GM20000 (cell line): ENCODE data around the gene NSD2.
A peak's percentile ranks its signal among the peaks of the same experiment; 100 is the strongest.

Experiments used
- DNase-seq: peaks from one replicate; pipeline ENCODE4 v3.0.0; 2012; ENCODE audit warnings: low spot score
- TF ChIP-seq, protein P1 (sequence below): IDR thresholded peaks from 2 replicates; pipeline ENCODE4 v1.5.1; 2012; ENCODE audit warnings: mild to moderate bottlenecking, control low read depth; ENCODE audit errors: extremely low read depth, missing control alignments

Gene NSD2

DNA sequence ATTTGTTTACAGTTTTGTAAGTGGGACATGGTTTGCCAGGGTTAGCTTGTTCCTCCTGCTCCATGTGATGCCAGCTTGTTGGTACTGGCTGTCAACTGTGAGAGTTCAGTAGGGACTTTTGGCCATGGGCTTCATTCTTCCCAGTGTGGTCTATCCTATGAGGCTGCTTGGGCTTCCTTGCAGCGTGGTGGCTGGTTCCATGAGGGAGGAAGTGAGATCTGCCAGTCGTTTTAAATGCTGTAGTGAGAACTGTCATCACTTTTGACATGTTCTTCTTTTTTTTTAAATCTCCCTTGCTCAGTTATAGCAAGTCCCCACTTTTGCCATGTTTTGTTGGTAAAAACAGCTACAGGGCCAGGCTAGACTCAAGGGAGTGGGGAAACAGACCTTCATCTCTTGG lies 15.9 kb downstream of the NSD2 start:
- no peak for DNase-seq
- TF ChIP-seq, protein P1, sequence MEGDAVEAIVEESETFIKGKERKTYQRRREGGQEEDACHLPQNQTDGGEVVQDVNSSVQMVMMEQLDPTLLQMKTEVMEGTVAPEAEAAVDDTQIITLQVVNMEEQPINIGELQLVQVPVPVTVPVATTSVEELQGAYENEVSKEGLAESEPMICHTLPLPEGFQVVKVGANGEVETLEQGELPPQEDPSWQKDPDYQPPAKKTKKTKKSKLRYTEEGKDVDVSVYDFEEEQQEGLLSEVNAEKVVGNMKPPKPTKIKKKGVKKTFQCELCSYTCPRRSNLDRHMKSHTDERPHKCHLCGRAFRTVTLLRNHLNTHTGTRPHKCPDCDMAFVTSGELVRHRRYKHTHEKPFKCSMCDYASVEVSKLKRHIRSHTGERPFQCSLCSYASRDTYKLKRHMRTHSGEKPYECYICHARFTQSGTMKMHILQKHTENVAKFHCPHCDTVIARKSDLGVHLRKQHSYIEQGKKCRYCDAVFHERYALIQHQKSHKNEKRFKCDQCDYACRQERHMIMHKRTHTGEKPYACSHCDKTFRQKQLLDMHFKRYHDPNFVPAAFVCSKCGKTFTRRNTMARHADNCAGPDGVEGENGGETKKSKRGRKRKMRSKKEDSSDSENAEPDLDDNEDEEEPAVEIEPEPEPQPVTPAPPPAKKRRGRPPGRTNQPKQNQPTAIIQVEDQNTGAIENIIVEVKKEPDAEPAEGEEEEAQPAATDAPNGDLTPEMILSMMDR, result no peak

DNA sequence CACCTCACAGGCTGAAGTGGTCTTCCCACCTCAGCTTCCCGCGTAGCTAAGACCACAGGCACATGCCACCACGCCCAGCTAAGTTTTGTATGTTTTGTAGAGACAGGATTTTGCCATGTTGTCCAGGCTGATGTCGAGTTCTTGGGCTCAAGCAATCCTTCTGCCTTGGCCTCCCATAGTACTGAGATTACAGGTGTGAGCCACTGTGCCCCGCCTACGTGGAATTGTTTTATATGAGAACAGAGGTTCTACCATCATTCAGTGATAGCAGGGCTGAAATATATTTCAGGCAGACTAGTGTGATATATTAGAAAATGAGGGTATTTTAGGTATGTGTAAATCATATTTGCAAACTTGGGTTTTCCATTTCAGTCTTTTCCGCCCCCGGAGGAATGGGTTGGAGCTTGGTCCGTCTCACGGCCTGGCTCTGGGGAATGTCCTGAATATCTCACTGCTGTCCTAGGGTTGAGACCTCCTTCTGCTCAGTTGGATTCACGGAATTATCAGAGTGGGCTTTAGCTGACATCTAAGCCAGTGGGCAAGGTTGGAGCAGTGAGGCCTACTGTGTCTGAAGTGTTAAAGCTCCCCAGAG lies 19.9 kb downstream of the NSD2 start:
- TF ChIP-seq, protein P1, result no peak
- no peak for DNase-seq

DNA sequence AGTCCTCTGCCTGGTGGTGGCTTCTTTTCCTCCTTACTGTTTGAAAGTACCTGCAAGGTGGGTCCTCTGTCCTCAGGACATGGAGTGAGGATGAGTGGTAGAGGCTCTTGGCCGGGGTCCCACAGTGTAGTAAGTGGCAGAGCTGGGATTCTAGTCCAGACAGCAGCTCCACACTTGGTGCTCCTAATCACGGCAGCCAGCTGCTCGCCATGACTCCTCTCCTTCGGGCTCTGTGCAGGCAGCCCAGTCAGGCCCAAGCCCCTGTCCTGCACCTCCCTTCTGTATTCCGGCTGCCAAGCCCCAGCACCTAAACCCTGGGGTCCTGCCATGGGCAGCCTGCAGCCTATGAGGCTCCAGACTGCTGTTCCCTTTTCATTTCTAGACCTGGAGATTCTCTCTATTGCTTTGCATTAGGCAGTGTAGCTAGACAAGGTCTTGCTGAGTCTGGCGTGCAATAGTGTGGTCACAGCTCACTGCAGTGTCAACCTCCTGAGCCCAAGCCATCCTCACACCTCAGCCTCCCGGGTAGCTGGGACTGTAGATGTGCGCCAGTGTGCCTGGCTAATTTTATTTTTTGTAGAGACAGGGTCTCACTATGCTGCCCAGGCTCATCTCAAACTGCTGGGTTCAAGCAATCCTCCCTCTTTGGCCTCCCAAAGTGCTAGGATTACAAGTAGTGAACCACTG lies 24.9 kb downstream of the NSD2 start:
- DNase-seq, result no peak
- TF ChIP-seq, protein P1, result no peak

DNA sequence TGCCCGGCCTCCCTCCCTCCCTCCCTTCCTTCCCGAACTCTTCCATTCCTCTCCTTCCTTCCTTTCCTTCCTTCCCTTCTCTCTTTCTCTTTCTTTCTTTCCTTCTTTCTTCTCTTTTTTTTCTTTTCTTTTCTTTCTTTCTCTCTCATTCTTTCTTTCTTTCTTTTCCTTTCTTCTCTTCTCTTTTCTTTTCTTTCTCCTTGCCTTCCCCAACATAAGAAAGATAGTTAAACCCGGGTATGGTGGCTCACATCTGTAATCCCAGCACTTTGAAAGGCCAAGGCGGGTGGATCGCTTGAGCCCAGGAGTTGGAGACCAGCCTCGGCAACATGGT lies 25.4 kb downstream of the NSD2 start:
- TF ChIP-seq, protein P1, result no peak

DNA sequence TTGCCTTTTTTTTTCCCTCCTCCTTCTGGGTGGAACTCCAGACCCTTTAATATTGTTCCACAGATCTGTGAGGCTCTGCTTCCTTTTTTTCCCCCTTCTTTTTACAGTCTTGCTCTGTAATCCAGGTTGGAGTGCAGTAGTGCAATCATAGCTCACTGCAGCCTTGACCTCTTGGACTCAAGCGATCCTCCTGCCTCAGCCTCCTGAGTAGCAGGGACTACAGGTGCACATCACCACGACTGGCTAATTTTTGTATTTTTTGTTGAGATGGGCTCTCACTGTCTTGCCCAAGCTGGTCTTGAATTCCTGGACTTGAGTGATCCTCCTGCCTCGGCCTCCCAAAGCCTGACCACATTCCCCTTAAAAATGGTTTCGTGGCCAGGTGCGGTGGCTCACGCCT lies 26.8 kb downstream of the NSD2 start:
- no peak for DNase-seq
- TF ChIP-seq, protein P1, result no peak

More for the DNA sequence above, 25.4 kb downstream of the NSD2 start:
- no peak for DNase-seq

GRCh38 chr4:1898681-1899080 lies 27.5 kb downstream of the NSD2 start:
- TF ChIP-seq, protein P1, result no peak
- no peak for DNase-seq

DNA sequence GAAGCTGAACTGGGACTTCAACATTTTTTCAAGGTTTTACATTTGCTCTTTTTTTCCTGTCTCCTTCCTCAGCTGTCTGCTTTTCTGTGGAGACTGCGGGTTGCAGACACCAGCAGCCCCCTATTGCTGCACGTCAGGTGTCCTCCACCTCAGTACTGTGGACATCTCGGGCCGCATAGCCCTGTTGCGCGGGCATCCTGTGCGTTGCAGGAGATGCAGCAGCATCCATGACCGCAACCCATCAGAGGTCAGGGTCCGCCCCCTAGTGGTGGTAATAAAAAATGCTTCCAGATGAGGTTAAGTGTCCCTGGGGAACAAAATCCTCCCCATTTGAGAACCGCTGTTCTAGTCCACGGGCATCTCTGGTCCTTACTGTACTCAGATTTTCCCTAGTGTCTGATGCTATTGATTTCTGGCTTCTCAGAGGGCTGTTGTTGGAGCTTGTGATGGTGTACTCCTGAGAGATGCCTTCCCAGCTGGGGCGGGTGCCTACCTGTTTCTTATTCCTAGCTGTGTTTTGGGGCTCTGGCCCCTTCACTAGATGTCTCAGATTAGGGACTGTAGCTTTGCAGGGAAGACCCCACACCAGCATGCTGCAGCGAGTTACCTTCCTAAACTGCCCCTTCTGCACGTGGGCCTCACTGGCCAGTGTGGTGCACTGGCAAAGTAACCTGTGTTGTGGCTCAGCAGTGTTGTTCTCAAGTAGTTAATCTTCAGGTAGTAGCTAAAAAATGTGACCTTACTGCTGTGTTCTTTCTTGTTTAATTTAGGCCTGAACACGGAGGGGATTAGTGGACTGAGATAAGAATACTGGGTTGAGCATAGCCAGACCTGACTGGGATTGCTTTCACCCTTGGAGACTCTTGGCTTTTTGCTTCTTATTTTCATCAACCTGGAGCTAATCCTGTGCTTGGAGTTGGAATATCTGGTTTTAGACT lies 28.2 kb downstream of the NSD2 start:
- TF ChIP-seq, protein P1, result peak; percentile 71
- DNase-seq, result peak; percentile 81
